Stimulated activated CD8-positive, alpha-beta memory T cell treated with anti-CD3 and anti-CD28 coated beads, Interleukin-7, amount 100 ng/mL, for 1 hour (primary cell): ENCODE results near the gene APOL2.
"Not testable (repeated sequence)": the region's sequence is repeated elsewhere in the genome, so short reads cannot be mapped to it uniquely, and the experiment has no call there.

Experiments
- DNase-seq, 2 donors: peaks; one replicate each; pipeline ENCODE4 v3.0.0-alpha.2; 2020; ENCODE audit warnings: low read depth in 2 of 2

Gene APOL2

GRCh38 chr22:36239401-36240171 lies at the start of gene APOL2:
Gene APOL2 (minus strand): TSS chr22:36239527. CDS start chr22:36233162, 6,365 bp downstream.
- DNase-seq, result peak; percentile 60 to 61

- DNase-seq, result no peak
Observed at GRCh38 chr22:36288571-36289405, 49.5 kb upstream of the APOL2 start.

GRCh38 chr22:36287881-36288515 lies 48.7 kb upstream of the APOL2 start:
- no peak for DNase-seq

- peak; percentile 23 to 50 for DNase-seq
Observed at GRCh38 chr22:36286096-36286957, 47.0 kb upstream of the APOL2 start.

- no peak for DNase-seq
Observed at GRCh38 chr22:36285545-36285944, 46.2 kb upstream of the APOL2 start.

- DNase-seq, result no peak
Observed at GRCh38 chr22:36285017-36285416, 45.7 kb upstream of the APOL2 start.

GRCh38 chr22:36284171-36284571 lies 44.8 kb upstream of the APOL2 start:
- DNase-seq, result no peak

GRCh38 chr22:36282328-36282831 lies 43.1 kb upstream of the APOL2 start:
- DNase-seq, result no peak

- DNase-seq, result no peak
Observed at GRCh38 chr22:36281781-36282327, 42.5 kb upstream of the APOL2 start.

- DNase-seq, result no peak
Observed at GRCh38 chr22:36280379-36280778, 41.1 kb upstream of the APOL2 start.

GRCh38 chr22:36279219-36279666 lies 39.9 kb upstream of the APOL2 start:
- DNase-seq, result no peak

- peak; percentile 25 to 31 for DNase-seq
Observed at GRCh38 chr22:36277482-36278291, 38.4 kb upstream of the APOL2 start.

GRCh38 chr22:36274531-36274930 lies 35.2 kb upstream of the APOL2 start:
- DNase-seq, result no peak

- DNase-seq, result not testable (repeated sequence)
Observed at GRCh38 chr22:36271951-36272350, 32.6 kb upstream of the APOL2 start.

GRCh38 chr22:36271231-36271630 lies 31.9 kb upstream of the APOL2 start:
- DNase-seq, result not testable (repeated sequence)

GRCh38 chr22:36267896-36268485 lies 28.7 kb upstream of the APOL2 start:
- no peak for DNase-seq

- DNase-seq, result no peak
Observed at GRCh38 chr22:36267058-36267457, 27.7 kb upstream of the APOL2 start.

- not testable (repeated sequence) for DNase-seq
Observed at GRCh38 chr22:36263886-36264664, 24.7 kb upstream of the APOL2 start.

- DNase-seq, result not testable (repeated sequence)
Observed at GRCh38 chr22:36263216-36263673, 23.9 kb upstream of the APOL2 start.
